OCI-LY7 (cell line): ENCODE results near the gene HERC2. TPM values are rescaled to one million over a fixed set of nuclear protein-coding genes. Genes with fewer than 3 reads are reported as not detected.

Experiments
- BruUV-seq: library from RNA; stranded (reverse); fragments of 400-500 nt; replicated peaks from 2 replicates; lab custom pipeline; 2021; lab: Mats Ljungman, UMichigan
- CTCF ChIA-PET: fragments of 300-600 bp; sonication (Branson Sonifier 250); formaldehyde crosslinking; loops from one replicate; lab custom pipeline; 2022; ENCODE audit warnings: antibody characterized with exemption; ENCODE audit not compliant: unreplicated experiment; lab: Charles Lee
- POLR2A ChIA-PET: fragments of 300-600 bp; sonication (Branson Sonifier 250); formaldehyde crosslinking; loops from one replicate; lab custom pipeline; 2022; ENCODE audit warnings: antibody characterized with exemption; lab: Charles Lee
- DNase-seq: peaks from one replicate; pipeline ENCODE4 v3.0.0-alpha.2; 2015; ENCODE audit warnings: low spot score
- H2AFZ ChIP-seq: fragments of 200-600 bp; sonication (generic), shearing (Covaris generic); 2 replicates; pipeline ENCODE4 v1.6.1; 2014; ENCODE audit warnings: mild to moderate bottlenecking, antibody characterized with exemption, low read length, moderate library complexity
- H3K27ac ChIP-seq: fragments of 200-600 bp; sonication (generic); 2 replicates; pipeline ENCODE4 v1.5.1; 2014; ENCODE audit warnings: mixed run types, low read depth, mild to moderate bottlenecking, moderate library complexity, low read length, inconsistent platforms; ENCODE audit not compliant: poor library complexity, severe bottlenecking
- H3K36me3 ChIP-seq: fragments of 200-600 bp; sonication (generic); 2 replicates; pipeline ENCODE4 v1.6.1; 2014; ENCODE audit warnings: mild to moderate bottlenecking, antibody characterized with exemption, low read length, moderate library complexity, mixed read lengths; ENCODE audit not compliant: insufficient read depth
- H3K4me1 ChIP-seq: fragments of 200-600 bp; sonication (generic); 2 replicates; pipeline ENCODE4 v1.5.1; 2014; ENCODE audit warnings: mild to moderate bottlenecking, low read length; ENCODE audit not compliant: insufficient read depth, poor library complexity, severe bottlenecking
- H3K4me2 ChIP-seq: fragments of 200-600 bp; sonication (generic); 2 replicates; pipeline ENCODE4 v1.6.1; 2014; ENCODE audit warnings: mild to moderate bottlenecking, low read length
- H3K4me3 ChIP-seq: fragments of 200-600 bp; sonication (generic); 2 replicates; pipeline ENCODE4 v1.5.1; 2014; ENCODE audit warnings: mild to moderate bottlenecking, low read depth, low read length; ENCODE audit not compliant: poor library complexity, severe bottlenecking
- H3K79me2 ChIP-seq: fragments of 200-600 bp; sonication (generic); 2 replicates; pipeline ENCODE4 v1.6.1; 2016; ENCODE audit warnings: low read depth, mild to moderate bottlenecking, low read length, moderate library complexity, mixed read lengths; ENCODE audit not compliant: insufficient read depth
- H3K9me2 ChIP-seq: fragments of 200-600 bp; sonication (generic); 2 replicates; pipeline ENCODE4 v1.6.1; 2016; ENCODE audit warnings: mild to moderate bottlenecking, low read length, mixed read lengths; ENCODE audit not compliant: insufficient read depth
- H3K9me3 ChIP-seq: fragments of 200-600 bp; sonication (generic); 2 replicates; pipeline ENCODE4 v1.6.1; 2014; ENCODE audit warnings: mild to moderate bottlenecking, mixed run types, low read length, mixed read lengths
- H4K20me1 ChIP-seq: fragments of 200-600 bp; sonication (generic); 2 replicates; pipeline ENCODE4 v1.6.1; 2014; ENCODE audit warnings: mild to moderate bottlenecking, antibody characterized with exemption, low read length, moderate library complexity, mixed read lengths; ENCODE audit not compliant: insufficient read depth
- CTCF ChIP-seq: fragments of 200-600 bp; sonication (generic); conservative IDR thresholded peaks from 2 replicates; pipeline ENCODE4 v1.5.1; 2014; ENCODE audit warnings: mild to moderate bottlenecking, antibody characterized with exemption, low read length, moderate library complexity, mixed read lengths
- EZH2phosphoT487 ChIP-seq: fragments of 200-600 bp; sonication (generic); IDR thresholded peaks from 2 replicates; pipeline ENCODE4 v1.6.1; 2018; ENCODE audit warnings: low read depth, borderline replicate concordance, mild to moderate bottlenecking, mixed run types, antibody characterized with exemption, low read length, moderate library complexity, mixed read lengths
- intact Hi-C: fragments of 100-400 bp; cut with micrococcal nuclease; formaldehyde crosslinking; loops from one replicate; pipeline ENCODE4 v1.10.0; 2022; ENCODE audit not compliant: unreplicated experiment
- total RNA-seq, 2 experiments: library from RNA; depleted of rRNA in 1 of 2; stranded (reverse); fragments of >200 nt in 1 of 2; shearing (Covaris generic) in 1 of 2; gene quantifications; 2 replicates each; pipeline ENCODE4 v1.2.3, GENCODE V29; 2014 to 2022

The HERC2 gene
- total RNA-seq, 2 experiments from 2014 or later = 55.5 to 94.0 TPM

DNA sequence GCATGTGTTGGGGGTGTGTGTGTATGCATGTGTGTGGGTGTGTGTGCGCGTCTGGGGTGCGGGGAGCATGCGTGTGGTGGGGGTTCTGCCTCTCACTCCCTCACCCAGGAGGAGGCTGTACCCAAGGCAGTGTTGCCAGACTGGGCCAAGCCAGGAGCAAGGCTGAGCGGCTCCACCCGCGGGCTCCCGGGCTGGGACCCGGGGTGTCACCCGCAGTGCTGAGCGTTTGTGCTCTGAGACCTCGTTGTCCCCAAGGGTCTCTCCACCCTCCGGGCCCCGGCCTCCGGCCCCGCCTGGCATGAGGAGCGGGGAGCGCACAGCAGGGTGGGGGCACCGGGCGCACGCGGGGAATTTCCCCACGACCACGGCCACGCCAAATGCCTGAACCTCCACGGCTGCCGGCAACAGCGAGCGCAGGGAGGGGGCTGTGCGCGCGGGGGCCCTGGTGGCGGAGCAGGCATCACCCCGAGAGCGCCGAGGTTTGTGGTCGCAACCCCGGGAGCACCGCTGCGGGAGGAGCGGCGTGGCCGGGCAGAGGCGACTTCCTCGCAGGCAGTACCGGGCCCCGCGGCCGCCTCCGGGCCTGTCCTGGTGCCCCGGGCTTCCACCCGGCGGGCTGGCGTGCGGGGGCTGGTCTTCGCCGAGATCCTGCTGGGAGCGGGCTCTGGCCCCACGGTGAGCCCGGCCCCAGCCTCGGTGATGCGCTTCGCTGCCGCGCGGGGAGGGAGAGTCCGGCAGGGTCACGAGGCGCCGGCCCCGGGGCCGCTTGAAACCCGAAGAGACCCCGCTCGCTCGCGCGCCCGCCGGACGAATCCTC is 215.5 kb downstream of the HERC2 start:
- CTCF ChIA-PET = interaction anchor here (0.5 kb wide), 1 partner anchor 11 kb away, joined by 3 read pairs; no protein-coding TSS in a partner anchor
- TF ChIP-seq EZH2phosphoT487 (no peak), CTCF (no peak)
- POLR2A ChIA-PET = no interaction called here
- peaks cover 8% of the 10 kb centered on the region for H3K36me3 ChIP-seq
- no peaks in the 10 kb centered on the region for H3K4me1 ChIP-seq
- H3K27ac ChIP-seq = no peak overlapping the region
- no peaks in the 10 kb centered on the region for H4K20me1 ChIP-seq
- no peak overlapping the region for H2AFZ ChIP-seq
- intact Hi-C loops = no loop called here
- no peak overlapping the region for H3K4me2 ChIP-seq
- no TSS peak for BruUV-seq
- no peaks in the 10 kb centered on the region for H3K9me2 ChIP-seq
- H3K79me2 ChIP-seq = no peaks in the 10 kb centered on the region
- H3K9me3 ChIP-seq = no peaks in the 10 kb centered on the region
- DNase-seq = no peak
- H3K4me3 ChIP-seq = no peak overlapping the region

GRCh38 chr15:28105793-28106192 is 216.2 kb downstream of the HERC2 start:
- ChIA-PET CTCF (no interaction called here), POLR2A (no interaction called here)
- no peaks in the 10 kb centered on the region for H3K9me2 ChIP-seq
- H3K9me3 ChIP-seq = no peaks in the 10 kb centered on the region
- no peak overlapping the region for H2AFZ ChIP-seq
- no peaks in the 10 kb centered on the region for H3K79me2 ChIP-seq
- BruUV-seq = no TSS peak
- no peak overlapping the region for H3K4me3 ChIP-seq
- H4K20me1 ChIP-seq = no peaks in the 10 kb centered on the region
- H3K27ac ChIP-seq = no peak overlapping the region
- H3K36me3 ChIP-seq = peaks cover 1% of the 10 kb centered on the region; the same call in 1 of the 2 replicates
- intact Hi-C loops = no loop called here
- no peak overlapping the region for H3K4me2 ChIP-seq
- no peaks in the 10 kb centered on the region for H3K4me1 ChIP-seq
- TF ChIP-seq CTCF (no peak), EZH2phosphoT487 (no peak)
- DNase-seq = no peak

DNA sequence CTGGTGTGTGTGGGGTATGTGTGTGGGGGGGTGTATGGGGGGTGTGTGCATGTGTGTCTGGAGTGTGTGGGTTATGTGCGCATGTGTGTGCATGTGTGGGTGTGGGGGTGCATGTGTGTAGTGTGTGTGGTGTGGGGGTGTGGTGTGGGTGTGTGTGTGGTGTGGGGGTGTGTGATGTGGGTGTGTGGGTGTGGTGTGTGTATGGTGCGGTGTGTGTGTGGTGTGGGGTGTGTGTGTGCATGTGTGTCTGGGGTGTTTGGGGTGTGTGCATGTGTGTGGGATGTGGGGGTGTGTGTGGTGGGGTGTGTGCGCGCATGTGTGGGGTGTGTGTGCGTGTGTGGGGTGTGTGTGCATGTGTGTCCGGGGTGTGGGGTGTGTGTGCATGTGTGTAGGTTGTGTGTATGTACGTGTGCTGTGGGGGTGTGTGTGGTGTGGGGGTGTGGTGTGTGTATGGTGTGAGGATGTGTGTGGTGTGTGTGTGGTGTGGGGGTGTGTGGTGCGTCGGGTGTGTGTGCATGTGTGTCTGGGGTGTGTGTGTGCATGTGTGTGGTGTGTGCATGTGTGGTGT is 216.7 kb downstream of the HERC2 start:
- Histone ChIP-seq H3K27ac (no peak overlapping the region), H3K4me2 (no peak overlapping the region), H3K9me2 (no peaks in the 10 kb centered on the region), H3K36me3 (no peaks in the 10 kb centered on the region), H3K9me3 (no peaks in the 10 kb centered on the region), H3K4me1 (no peaks in the 10 kb centered on the region), H3K4me3 (no peak overlapping the region), H4K20me1 (no peaks in the 10 kb centered on the region), H2AFZ (no peak overlapping the region), H3K79me2 (no peaks in the 10 kb centered on the region)
- intact Hi-C loops = no loop called here
- DNase-seq = no peak
- ChIA-PET CTCF (no interaction called here), POLR2A (no interaction called here)
- TF ChIP-seq CTCF (no peak), EZH2phosphoT487 (no peak)
- no TSS peak for BruUV-seq
